Endothelial cell of hepatic sinusoid (primary cell): ENCODE data around the gene TTC7B.

ENCODE experiments used
- in situ Hi-C: cut with HindIII; loops from 2 replicates; pipeline ENCODE4 v1.10.0; 2017; ENCODE audit warnings: low sequenced_read_pairs

The TTC7B gene

GRCh38 chr14:90608281-90608680 is 207.9 kb downstream of the TTC7B start:
- in situ Hi-C loops, result no loop called here

- in situ Hi-C loops, result no loop called here
Observed at GRCh38 chr14:90607141-90607540, 209.1 kb downstream of the TTC7B start.

DNA sequence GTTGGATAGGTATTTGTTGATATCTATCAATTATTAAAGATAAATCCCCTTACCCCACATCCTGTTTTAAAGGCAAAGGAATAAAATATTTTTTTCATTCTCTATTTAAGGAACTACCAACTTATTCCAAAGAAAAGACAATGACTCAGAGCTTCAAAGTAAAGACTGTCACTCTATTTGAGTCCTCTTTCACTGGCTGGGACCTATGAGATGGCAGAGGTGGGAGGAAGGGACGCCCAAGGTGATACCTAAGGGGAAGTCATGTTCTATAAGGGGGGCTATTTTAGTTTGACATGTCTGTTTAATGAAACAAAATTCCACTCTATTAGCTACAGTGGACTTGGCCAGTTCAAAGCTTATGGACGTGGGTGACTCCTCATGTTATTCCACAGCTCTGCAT is 209.8 kb downstream of the TTC7B start:
- in situ Hi-C loops, result no loop called here

DNA sequence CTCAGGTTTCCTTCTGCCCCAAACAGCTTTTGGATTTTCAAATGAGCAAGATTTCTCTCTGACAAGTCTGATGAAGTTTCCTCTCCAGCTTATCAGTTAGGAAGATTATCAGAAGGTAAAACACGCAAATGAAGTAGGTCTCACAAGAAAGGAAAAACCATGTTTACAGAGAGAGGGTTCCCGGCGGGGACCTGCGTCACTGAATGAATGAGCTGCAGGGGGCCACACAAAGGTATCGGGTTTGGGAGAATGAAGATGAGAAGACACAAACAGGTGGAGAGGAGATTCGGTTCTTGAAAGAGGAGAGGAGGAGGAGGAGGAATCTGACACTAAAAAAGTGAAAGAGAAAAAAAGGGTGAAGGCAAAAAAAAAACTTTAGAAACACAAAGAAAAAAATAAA is 210.8 kb downstream of the TTC7B start:
- in situ Hi-C loops, result no loop called here

GRCh38 chr14:90604356-90604755 is 211.9 kb downstream of the TTC7B start:
- in situ Hi-C loops, result no loop called here

DNA sequence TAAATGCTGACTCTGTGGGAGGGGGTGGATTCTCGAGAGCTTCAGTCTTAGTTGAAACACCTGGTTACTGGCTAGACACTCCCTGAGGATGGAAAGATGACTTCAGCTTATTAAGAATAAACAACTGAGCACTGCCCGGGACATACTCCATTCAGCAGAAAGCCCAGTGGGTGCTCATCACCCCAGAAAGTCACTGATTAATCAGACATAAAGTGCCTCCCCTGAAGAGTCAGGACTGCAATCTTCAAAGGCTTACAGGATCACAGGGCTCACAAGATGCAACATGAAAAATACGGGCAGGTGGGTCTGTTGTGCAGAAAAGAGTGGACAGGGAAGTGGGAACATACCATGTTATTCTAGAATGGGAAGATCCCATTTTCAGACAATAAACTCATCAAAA is 212.4 kb downstream of the TTC7B start:
- in situ Hi-C loops, result no loop called here

- in situ Hi-C loops, result no loop called here
Observed at GRCh38 chr14:90603336-90603735, 212.9 kb downstream of the TTC7B start.

- in situ Hi-C loops, result no loop called here
Observed at GRCh38 chr14:90602088-90602687, 214.0 kb downstream of the TTC7B start.

DNA sequence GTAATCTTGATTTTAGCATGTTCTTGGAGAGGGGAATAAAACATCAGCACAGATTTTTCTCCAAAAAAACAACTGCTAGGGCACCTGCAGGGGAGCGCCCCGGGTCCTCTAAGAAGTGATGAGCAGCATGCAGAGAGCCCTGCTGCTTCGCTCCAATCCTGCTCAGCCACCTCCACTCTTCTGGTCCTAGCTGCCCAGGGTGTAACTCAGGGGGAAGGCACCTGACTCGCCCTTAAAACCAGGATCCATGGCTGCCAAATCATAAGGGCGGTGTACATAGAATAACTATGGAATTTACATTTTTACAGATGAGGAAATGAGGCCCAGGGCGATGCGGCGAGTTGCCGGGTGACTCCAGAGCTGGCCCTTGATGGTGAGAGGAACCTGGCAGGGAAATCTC is 214.7 kb downstream of the TTC7B start:
- in situ Hi-C loops, result no loop called here

DNA sequence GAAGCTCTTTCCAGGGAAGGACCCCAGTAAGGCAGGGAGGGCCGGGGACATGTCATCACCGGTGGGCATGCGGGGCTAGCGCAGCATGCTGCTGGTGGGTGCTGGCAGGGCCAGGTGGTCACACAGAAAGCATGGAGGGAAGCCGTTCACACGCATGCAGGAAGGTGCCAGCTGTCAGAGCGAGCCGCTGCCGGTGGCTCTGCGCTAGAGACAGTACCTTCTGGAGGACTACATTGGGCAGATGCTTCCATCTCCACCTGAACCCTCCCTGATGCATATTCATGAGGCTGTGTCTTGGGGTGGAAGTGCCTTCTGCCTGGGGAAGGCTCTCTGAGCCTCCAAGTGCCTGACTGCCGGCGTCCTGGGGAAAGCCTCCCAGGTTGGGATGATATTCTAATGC is 215.6 kb downstream of the TTC7B start:
- in situ Hi-C loops, result no loop called here

DNA sequence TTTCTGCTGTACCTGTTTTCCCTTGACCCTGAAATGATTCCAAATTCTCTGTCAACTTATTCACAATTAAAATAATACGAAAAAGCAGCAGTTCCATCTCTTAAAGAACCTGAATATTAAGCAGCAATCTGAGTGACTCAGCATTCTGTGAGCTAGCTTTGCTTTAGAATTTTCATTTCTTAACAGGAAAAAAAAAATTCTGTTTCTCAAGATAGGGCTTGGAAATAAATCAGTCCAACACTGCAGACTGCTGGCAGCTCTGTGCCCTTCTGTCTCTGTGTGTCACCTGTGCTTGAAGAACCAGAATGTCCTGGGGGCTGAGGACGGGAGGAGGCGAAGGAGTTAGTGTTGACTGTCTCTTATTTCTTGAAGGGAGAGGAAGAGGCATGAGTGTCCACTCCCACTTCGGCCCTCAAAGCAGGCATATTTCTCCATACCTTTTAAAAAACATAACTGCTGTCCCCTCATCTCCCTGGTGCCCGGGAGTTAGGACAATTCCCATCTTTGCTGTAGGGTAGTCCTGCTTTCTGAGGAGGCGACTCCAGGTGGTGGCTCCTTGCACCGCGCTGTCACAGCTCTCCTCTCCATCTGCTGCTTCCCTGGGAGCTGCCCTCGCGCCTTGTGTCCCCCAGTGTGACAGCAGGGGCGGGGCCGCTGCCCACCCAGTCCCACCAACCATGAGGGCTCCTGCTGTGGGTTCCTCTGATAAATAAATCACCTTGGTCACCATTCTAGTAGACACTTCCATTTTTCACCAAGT is 216.3 kb downstream of the TTC7B start:
- in situ Hi-C loops, result no loop called here

DNA sequence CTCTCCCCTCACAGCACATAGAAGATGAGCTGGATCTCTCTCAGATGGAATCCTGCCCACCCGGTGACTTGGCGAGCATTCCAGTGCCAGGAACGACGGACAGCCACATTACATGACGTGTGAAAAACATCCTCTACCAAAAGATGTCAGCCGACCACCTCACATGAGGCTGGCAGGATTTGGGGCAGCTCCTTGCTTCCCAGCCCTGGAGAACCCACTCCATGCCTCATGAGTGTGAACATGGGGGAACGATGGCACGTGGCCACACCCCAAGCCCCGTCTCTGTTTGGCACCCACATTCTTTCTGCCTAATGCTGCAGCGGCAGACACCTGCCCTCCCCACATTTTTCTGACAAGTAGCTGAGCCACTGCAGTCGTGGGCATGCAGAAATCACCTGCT is 216.9 kb downstream of the TTC7B start:
- in situ Hi-C loops, result no loop called here

GRCh38 chr14:90597961-90598360 is 218.3 kb downstream of the TTC7B start:
- in situ Hi-C loops, result no loop called here

DNA sequence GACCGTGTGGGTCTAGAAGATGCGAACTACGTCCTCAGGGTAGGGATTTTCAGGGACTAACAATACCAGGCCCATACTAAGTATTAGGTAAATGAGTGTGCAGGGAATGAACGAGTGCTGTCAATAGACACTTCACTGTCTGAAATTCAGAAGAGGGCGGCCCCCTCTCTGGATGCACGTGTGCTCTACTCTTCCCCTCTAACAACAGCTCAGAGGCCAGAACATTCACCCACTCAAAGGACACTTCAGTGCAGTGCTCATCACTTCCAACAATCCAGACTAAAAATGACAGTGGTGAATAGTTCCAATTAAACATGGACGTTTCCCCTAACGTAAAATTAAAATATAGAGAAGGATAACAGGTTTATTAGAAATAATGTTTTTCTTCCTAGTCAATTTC is 219.5 kb downstream of the TTC7B start:
- in situ Hi-C loops, result no loop called here

GRCh38 chr14:90593254-90594040 is 222.8 kb downstream of the TTC7B start:
- in situ Hi-C loops, result no loop called here

DNA sequence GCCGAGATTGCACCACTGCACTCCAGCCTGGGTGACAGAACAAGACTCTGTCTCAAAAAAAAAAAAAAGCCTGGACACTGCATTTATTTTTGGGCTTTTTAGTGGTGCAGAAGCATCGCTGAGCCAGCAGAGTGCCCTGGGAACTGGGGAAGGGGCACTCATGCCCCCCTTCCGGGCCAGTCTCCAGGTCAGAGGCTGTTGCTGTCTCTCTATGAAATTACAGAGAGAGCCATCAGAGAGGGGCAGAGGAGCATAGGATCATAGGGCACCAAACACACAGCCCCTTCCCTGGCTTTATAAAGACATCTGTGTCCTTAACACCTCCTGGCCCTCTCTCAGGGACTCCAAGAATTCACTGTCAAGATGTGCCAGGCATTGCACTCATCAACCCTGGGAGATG is 223.6 kb downstream of the TTC7B start:
- in situ Hi-C loops, result no loop called here

- in situ Hi-C loops, result no loop called here
Observed at GRCh38 chr14:90587918-90588317, 228.3 kb downstream of the TTC7B start.

GRCh38 chr14:90587252-90587910 is 228.8 kb downstream of the TTC7B start:
- in situ Hi-C loops, result no loop called here

DNA sequence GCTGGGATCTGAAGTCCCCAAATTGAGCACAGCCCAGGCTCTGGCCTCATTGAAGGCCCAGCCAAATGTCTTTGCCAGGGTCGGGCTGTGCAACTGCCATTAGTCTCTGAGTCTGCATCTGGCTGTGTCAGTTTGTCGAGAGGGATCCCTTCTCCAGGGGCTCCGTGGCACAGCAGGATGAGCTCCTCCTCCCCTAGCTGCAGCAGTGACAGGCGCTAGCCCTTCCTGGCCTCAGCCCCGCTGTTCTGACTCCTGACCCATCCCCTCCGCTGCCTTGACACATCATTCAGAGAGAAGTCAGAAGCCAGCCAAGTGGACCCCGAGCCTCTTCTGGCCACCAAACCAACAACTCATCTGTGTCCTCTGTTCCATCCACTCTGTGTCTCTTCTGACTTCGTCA is 231.1 kb downstream of the TTC7B start:
- in situ Hi-C loops, result no loop called here

DNA sequence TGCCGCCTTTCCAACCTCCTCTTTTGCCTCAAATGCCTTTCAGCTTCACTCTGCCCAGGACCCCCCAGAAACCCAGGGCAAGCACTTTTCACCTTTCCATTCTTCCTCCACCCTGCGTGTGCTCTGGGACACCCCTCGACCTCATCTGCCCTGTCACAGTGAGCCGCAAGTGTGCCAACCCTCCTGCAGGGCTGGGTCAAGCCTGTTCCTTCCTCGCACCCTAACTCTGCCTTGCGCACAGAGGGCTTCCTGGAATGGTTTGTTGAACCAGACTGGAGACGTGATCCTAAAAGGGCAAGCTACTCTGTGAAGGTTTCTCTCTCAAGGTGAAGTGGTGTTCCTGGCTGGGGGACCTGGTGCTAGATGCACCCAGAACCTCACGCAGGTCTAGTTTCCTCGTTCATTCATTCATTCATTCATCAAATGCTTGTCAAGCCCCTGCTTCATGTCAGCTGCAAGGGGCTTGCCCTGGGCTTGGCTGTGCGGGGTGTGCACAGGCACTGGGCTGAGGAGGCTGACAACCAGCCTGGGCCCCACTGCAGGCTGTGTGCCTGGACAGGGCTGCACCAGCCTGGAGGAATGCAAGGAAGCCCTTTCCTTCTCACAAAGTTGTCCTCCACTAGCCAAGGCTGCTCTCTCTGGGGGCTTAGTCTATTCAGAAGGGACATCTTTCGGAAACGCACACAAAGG is 232.2 kb downstream of the TTC7B start:
- in situ Hi-C loops, result no loop called here

- in situ Hi-C loops, result no loop called here
Observed at GRCh38 chr14:90583427-90583826, 232.8 kb downstream of the TTC7B start.
